Activated naive CD8-positive, alpha-beta T cell treated with anti-CD3 and anti-CD28 coated beads for 36 hours (primary cell): ENCODE data around the gene CCDC120. TPM values are rescaled to one million over a fixed set of nuclear protein-coding genes. Genes with fewer than 3 reads are reported as not detected.
A peak's percentile ranks its signal among the peaks of the same experiment; 100 is the strongest.

Source experiments
- DNase-seq: peaks from one replicate; pipeline ENCODE4 v3.0.0; 2021
- H3K27ac Mint-ChIP-seq: one replicate; pipeline ENCODE4 v1.8.0; 2022; ENCODE audit warnings: mild to moderate bottlenecking, moderate library complexity, mixed read lengths
- H3K27me3 Mint-ChIP-seq: one replicate; pipeline ENCODE4 v1.8.0; 2022; ENCODE audit warnings: mild to moderate bottlenecking, mixed read lengths
- H3K36me3 Mint-ChIP-seq: one replicate; pipeline ENCODE4 v1.8.0; 2021; ENCODE audit warnings: mild to moderate bottlenecking, mixed read lengths
- H3K4me1 Mint-ChIP-seq: one replicate; pipeline ENCODE4 v1.8.0; 2021; ENCODE audit warnings: mixed read lengths
- H3K4me3 Mint-ChIP-seq: one replicate; pipeline ENCODE4 v1.8.0; 2022; ENCODE audit warnings: mild to moderate bottlenecking, moderate library complexity, mixed read lengths
- H3K9me3 Mint-ChIP-seq: one replicate; pipeline ENCODE4 v1.8.0; 2022; ENCODE audit warnings: mixed read lengths
- total RNA-seq, 2 experiments: library from RNA; stranded (reverse); gene quantifications; one replicate each; pipeline ENCODE4 v1.2.3, GENCODE V29; 2021

Gene CCDC120
- total RNA-seq, 2 experiments from 2014 or later: 3.7 to 4.3 TPM

- no peak for DNase-seq
- H3K27ac Mint-ChIP-seq: peak overlapping the region; percentile 84
- H3K4me3 Mint-ChIP-seq: peak overlapping the region; percentile 89
- H3K4me1 Mint-ChIP-seq: peaks cover 12% of the 10 kb centered on the region
- H3K9me3 Mint-ChIP-seq: no peaks in the 10 kb centered on the region
- peaks cover 23% of the 10 kb centered on the region for H3K36me3 Mint-ChIP-seq
- H3K27me3 Mint-ChIP-seq: no peaks in the 10 kb centered on the region
Measured at GRCh38 chrX:49071877-49072711, 13.3 kb downstream of the CCDC120 start.

DNA sequence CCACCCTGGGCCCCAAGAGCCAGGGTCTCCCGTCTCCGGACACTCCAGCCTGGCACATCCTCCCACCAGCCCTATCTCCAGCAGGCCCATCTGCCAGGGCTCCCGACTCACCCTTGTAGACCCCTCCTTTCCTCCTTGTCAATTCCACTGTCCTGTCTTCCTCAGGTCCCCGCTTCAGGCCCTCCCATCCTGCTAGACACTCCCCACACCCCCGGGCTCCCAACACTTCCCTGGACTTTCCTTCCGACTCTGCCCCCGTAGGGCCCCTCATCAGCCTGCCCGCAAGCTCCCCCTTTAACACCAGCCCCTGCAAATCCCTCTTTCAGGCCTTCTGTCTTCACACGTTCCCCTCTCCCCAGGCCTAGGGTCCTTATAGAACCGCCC lies 13.9 kb downstream of the CCDC120 start:
- Mint-ChIP-seq H3K4me3 (peak overlapping the region; percentile 89), H3K4me1 (peaks cover 12% of the 10 kb centered on the region), H3K27ac (peak overlapping the region; percentile 84), H3K27me3 (no peaks in the 10 kb centered on the region), H3K36me3 (peaks cover 23% of the 10 kb centered on the region), H3K9me3 (no peaks in the 10 kb centered on the region)
- DNase-seq: no peak

- peak; percentile 89 for DNase-seq
- Mint-ChIP-seq H3K4me3 (peak within 1 kb of the TSS; percentile 89), H3K27ac (peak within 1 kb of the TSS; percentile 84), H3K36me3 (peaks cover 23% of the 10 kb centered on the region), H3K4me1 (peaks cover 16% of the 10 kb centered on the region), H3K27me3 (no peaks in the 10 kb centered on the region), H3K9me3 (no peaks in the 10 kb centered on the region)
Measured at GRCh38 chrX:49073601-49074575, 15.1 kb downstream of the CCDC120 start, which contains the start of gene PRAF2. TSS of gene PRAF2 (minus strand) at chrX:49074002. CDS start at chrX:49073987, 15 bp downstream.

DNA sequence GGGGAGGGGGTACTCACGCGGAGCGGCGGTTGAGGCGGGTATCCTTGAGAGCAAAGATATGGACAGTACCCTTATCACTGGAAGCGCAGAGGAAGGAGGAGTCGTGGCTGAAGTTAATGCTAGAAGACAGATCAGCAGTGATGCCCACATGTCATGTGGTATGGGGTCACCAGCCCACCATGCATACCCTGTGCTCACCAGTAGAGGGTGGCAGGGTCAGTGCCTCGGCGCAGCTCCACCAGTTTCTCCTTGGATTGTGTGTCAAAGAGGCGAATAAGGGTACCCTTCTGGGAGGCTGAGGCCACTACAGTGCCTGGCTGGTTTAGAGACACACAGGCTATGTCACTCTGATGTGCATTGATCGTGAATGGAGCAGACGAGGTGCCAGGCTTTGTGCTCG lies 16.5 kb downstream of the CCDC120 start:
- no peaks in the 10 kb centered on the region for H3K27me3 Mint-ChIP-seq
- peaks cover 22% of the 10 kb centered on the region for H3K4me1 Mint-ChIP-seq
- H3K27ac Mint-ChIP-seq: no peak overlapping the region
- H3K36me3 Mint-ChIP-seq: peaks cover 23% of the 10 kb centered on the region
- DNase-seq: no peak
- H3K9me3 Mint-ChIP-seq: no peaks in the 10 kb centered on the region
- no peak overlapping the region for H3K4me3 Mint-ChIP-seq

DNA sequence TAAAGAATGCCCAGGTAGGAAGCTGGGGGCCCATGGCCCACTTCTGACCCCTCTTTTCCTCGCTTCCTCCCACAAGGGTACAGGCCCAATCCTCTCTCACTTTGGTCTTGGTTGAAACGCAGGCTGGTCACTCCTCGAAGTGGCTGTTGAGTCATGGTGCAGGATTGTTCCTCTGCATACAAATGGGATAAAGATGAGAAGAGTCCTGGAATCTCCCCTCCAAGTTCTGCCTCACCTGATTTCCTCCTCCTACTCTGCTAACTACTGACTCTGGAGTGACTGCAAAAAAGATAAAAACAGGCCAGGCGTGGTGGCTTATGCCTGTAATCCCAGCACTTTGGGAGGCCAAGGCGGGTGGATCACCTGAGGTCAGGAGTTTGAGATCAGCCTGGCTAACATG lies 19.1 kb downstream of the CCDC120 start:
- DNase-seq: no peak
- H3K27ac Mint-ChIP-seq: no peak overlapping the region
- no peaks in the 10 kb centered on the region for H3K9me3 Mint-ChIP-seq

DNA sequence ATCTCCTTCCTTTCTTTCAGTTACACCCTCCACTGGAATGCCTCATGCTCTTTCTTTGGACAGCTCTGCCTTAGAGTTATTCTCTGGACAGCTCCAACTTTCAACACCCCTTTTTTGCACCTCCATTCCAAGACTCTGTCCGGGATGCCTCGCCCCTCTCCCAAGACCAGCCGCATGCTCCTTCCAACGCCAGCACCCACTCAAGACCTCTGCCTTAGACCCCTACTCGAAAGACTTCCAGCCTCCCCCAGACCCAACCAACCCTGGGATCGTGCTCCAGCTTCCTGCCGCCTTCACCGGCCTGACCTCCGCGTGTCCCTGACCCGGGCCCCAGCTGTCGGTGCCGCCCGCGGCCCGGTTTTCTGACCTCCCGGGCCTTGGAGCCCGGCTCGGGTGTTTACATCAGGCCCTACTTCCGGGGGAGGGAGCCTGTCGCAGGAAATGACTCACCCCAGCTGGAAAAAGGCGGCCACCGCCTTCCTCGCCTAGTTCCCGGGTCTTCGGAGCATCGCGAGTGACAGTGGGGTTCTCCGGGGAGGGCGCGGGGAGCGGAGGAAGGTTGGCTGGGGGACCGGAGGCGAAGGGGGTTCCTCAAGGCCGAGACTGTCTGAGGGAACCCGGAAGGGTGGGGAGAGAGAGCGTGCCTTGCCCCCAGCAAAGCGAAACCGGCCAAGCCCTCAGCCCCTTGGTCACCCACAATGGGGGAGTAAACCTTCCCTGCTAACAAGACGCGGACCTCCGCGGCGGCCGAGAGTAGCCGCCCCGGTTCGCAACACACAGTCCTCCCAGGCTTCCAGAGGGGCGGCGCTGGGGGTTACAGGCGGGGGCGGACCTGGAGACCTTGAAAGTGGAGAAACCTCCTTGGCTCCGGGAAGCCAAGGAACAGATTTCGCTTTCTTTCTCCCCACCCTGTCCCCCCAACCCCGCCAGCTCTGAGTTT lies 21.0 kb downstream of the CCDC120 start, which contains the start of gene WDR45:
Gene WDR45 (minus strand): TSS at position 399 of the 940 bp plus-strand sequence. CDS start 1,792 bp downstream, outside the sequence.
- Mint-ChIP-seq H3K27me3 (no peaks in the 10 kb centered on the region), H3K27ac (peak within 1 kb of the TSS; percentile 97), H3K9me3 (no peaks in the 10 kb centered on the region), H3K4me1 (peaks cover 11% of the 10 kb centered on the region), H3K36me3 (peaks cover under 1% of the 10 kb centered on the region), H3K4me3 (peak within 1 kb of the TSS; percentile 90)
- peak; percentile 75 for DNase-seq

More for the DNA sequence above, 19.1 kb downstream of the CCDC120 start:
- H3K4me1 Mint-ChIP-seq: peaks cover 15% of the 10 kb centered on the region
- peaks cover 12% of the 10 kb centered on the region for H3K36me3 Mint-ChIP-seq
- no peaks in the 10 kb centered on the region for H3K27me3 Mint-ChIP-seq
- H3K4me3 Mint-ChIP-seq: no peak overlapping the region

- Mint-ChIP-seq H3K36me3 (no peaks in the 10 kb centered on the region), H3K27me3 (no peaks in the 10 kb centered on the region), H3K4me1 (peaks cover 11% of the 10 kb centered on the region), H3K27ac (no peak overlapping the region), H3K4me3 (no peak overlapping the region), H3K9me3 (no peaks in the 10 kb centered on the region)
- DNase-seq: no peak
Measured at GRCh38 chrX:49082271-49082871, 23.6 kb downstream of the CCDC120 start.

DNA sequence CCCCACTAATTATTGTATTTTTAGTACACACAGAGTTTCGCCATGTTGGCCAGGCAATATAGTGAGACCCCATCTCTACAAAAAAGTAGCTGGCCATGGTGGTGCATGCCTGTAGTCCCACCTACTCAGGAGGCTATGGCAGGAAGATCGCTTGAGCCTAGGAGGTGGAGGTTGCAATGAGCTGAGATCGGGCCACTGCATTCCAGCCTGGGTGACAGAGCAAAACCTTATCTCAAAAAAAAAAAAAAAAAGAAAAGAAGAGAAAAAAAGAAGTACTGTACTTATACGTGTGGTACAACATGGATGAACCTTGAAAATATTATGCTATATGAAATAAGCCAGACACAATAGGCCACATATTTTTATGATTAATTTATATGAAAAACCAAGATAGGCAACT lies 30.8 kb downstream of the CCDC120 start:
- H3K27me3 Mint-ChIP-seq: no peaks in the 10 kb centered on the region
- H3K4me1 Mint-ChIP-seq: no peaks in the 10 kb centered on the region
- no peaks in the 10 kb centered on the region for H3K9me3 Mint-ChIP-seq
- DNase-seq: no peak
- no peaks in the 10 kb centered on the region for H3K36me3 Mint-ChIP-seq
- no peak overlapping the region for H3K27ac Mint-ChIP-seq
- no peak overlapping the region for H3K4me3 Mint-ChIP-seq

DNA sequence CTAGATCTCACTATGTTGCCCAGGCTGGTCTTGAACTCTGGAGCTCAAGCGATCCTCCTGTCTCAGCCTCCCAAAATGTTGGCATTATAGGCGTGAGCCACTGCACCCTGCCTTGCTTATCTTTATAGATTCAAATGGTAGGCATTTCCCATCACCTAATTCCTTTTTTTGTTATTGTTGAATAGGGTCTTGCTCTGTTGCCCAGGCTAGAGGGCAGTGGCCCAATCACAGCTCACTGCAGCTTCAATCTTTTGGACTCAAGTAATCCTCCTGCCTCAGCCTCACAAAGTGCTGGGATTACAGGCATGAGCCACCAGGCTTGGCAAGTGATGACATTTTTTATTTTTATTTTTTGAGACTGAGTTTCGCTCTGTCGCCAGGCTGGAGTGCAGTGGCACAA lies 37.6 kb downstream of the CCDC120 start:
- no peak for DNase-seq
- no peaks in the 10 kb centered on the region for H3K27me3 Mint-ChIP-seq
- H3K9me3 Mint-ChIP-seq: no peaks in the 10 kb centered on the region
- no peak overlapping the region for H3K27ac Mint-ChIP-seq
- H3K4me3 Mint-ChIP-seq: no peak overlapping the region
- H3K4me1 Mint-ChIP-seq: peaks cover 3% of the 10 kb centered on the region
- H3K36me3 Mint-ChIP-seq: peaks cover 2% of the 10 kb centered on the region

- DNase-seq: peak; percentile 90
- Mint-ChIP-seq H3K4me1 (peaks cover 9% of the 10 kb centered on the region), H3K9me3 (no peaks in the 10 kb centered on the region), H3K4me3 (peak overlapping the region; percentile 90), H3K27ac (peak overlapping the region; percentile 89), H3K27me3 (no peaks in the 10 kb centered on the region), H3K36me3 (peaks cover 4% of the 10 kb centered on the region)
Measured at GRCh38 chrX:49100704-49101628, 42.2 kb downstream of the CCDC120 start.

- peak overlapping the region; percentile 90 for H3K4me3 Mint-ChIP-seq
- H3K27me3 Mint-ChIP-seq: no peaks in the 10 kb centered on the region
- peaks cover 4% of the 10 kb centered on the region for H3K36me3 Mint-ChIP-seq
- H3K9me3 Mint-ChIP-seq: no peaks in the 10 kb centered on the region
- peaks cover 9% of the 10 kb centered on the region for H3K4me1 Mint-ChIP-seq
- peak overlapping the region; percentile 89 for H3K27ac Mint-ChIP-seq
- peak; percentile 3 for DNase-seq
Measured at GRCh38 chrX:49101629-49101984, 42.8 kb downstream of the CCDC120 start.

- no peak for DNase-seq
- H3K27me3 Mint-ChIP-seq: no peaks in the 10 kb centered on the region
- peaks cover 9% of the 10 kb centered on the region for H3K4me1 Mint-ChIP-seq
- H3K36me3 Mint-ChIP-seq: peaks cover 4% of the 10 kb centered on the region
- peak overlapping the region; percentile 90 for H3K4me3 Mint-ChIP-seq
- H3K9me3 Mint-ChIP-seq: no peaks in the 10 kb centered on the region
- no peak overlapping the region for H3K27ac Mint-ChIP-seq
Measured at GRCh38 chrX:49102190-49102589, 43.4 kb downstream of the CCDC120 start.

GRCh38 chrX:49103637-49104036 lies 44.8 kb downstream of the CCDC120 start:
- DNase-seq: no peak
- Mint-ChIP-seq H3K4me3 (no peak overlapping the region), H3K27me3 (no peaks in the 10 kb centered on the region), H3K27ac (no peak overlapping the region), H3K9me3 (no peaks in the 10 kb centered on the region), H3K4me1 (peaks cover 9% of the 10 kb centered on the region), H3K36me3 (peaks cover 4% of the 10 kb centered on the region)
